HG02763 (cell line): Measurements from ENCODE around the gene CTXN1.

Source experiments
- ATAC-seq: cut with Tn5 transposase; IDR thresholded peaks from one replicate; pipeline ENCODE4 v1.9.1; 2021; ENCODE audit warnings: mild to moderate bottlenecking, moderate library complexity; ENCODE audit not compliant: unreplicated experiment

Gene CTXN1

GRCh38 chr19:7879111-7879807 is 46.7 kb downstream of the CTXN1 start:
- ATAC-seq, result no peak

DNA sequence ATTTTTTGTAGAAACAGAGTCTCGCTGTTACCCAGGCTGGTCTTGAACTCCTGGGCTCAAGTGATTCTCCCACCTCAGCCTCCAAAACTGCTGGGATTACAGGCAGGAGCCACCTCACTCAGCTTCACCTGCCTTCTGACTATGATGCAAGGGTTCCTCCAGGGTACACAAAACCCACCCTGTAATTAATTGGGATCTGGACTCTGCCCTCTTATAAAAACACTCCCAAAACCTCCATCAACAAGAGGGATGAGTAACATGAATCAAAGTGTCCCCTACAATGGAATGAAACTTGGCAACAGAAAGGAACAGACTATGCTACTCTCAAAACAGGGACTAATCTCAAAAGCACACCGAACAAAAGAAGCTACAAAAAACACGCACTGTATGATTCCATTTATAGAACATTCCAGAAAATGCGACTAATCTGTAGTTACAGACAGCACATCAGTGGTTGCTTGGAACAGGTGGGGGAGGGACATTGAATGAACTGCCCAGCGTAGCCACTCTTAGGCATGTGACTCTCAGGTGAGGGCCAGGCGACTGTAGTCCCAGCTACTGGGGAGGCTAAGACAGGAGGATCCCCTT is 48.6 kb downstream of the CTXN1 start:
- no peak for ATAC-seq

DNA sequence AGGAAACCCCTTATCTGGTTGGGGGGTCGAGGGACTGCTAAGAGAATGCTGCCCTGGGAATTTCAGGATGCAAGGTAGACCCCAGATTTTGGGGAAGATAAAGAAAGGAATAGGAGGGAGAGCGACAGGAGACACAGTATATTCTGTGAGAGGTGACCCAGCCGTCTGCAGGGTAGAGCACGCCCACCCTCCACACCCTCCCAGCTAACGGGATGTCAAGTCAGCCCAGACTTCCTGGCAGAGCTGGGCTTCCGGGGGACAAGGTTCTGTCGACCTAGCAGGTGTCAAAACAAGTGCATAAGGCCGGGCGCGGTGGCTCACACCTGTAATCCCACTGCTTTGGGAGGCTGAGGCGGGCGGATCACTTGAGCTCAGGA is 51.0 kb downstream of the CTXN1 start:
- no peak for ATAC-seq
